Body of pancreas (tissue), 4 donors: ENCODE data around the gene CYTH3. TPM values are rescaled to one million over a fixed set of nuclear protein-coding genes. Genes with fewer than 3 reads are reported as not detected.

Source experiments
- ATAC-seq: fragments of 150-250 bp; one replicate; pipeline ENCODE4 v1.9.1; 2016
- DNase-seq, 4 donors: peaks; one replicate each; pipeline ENCODE4 v3.0.0-alpha.2; 2019
- H3K27ac ChIP-seq, 4 donors: fragments of 200-600 bp; sonication (generic); 1 replicate in 3 of 4; 2 replicates in 1 of 4; pipeline versions ENCODE4 v1.5.1 to v1.6.1; 2016 to 2019; ENCODE audit warnings: mild to moderate bottlenecking in 1 of 4, mixed read lengths in 1 of 4, moderate library complexity in 1 of 4
- H3K27me3 ChIP-seq, 2 donors: fragments of 200-600 bp; sonication (generic); one replicate each; pipeline ENCODE4 v1.6.0; 2016; ENCODE audit warnings: mild to moderate bottlenecking in 1 of 2
- H3K36me3 ChIP-seq, 2 donors: fragments of 200-600 bp; sonication (generic); replicated peaks in 1 of 2; 2 replicates each; pipeline ENCODE4 v1.5.1; 2016; ENCODE audit warnings: low read depth in 2 of 2; ENCODE audit not compliant: insufficient read depth in 1 of 2
- H3K4me1 ChIP-seq: fragments of 200-600 bp; sonication (generic); one replicate; pipeline ENCODE4 v1.6.0; 2016
- H3K4me3 ChIP-seq, 2 donors: fragments of 200-600 bp; sonication (generic); 1 replicate in 1 of 2; 2 replicates in 1 of 2; pipeline ENCODE4 v1.5.1; 2016 to 2019
- H3K9me3 ChIP-seq, 3 donors: fragments of 200-600 bp; sonication (generic); 1 replicate in 2 of 3; 2 replicates in 1 of 3; pipeline ENCODE4 v1.5.1; 2016
- POLR2A ChIP-seq, 3 donors: fragments of 450-650 bp; IDR thresholded peaks; one replicate each; pipeline ENCODE4 v1.6.1; 2016; ENCODE audit warnings: antibody characterized with exemption in 3 of 3, mild to moderate bottlenecking in 2 of 3
- WGBS, 2 donors: methylation state at CpG; one replicate each; pipeline ENCODE4 v1.1.5; 2017; 5-methylcytosine and 5-hydroxymethylcytosine counted together
- intact Hi-C: fragments of 100-400 bp; cut with DNase I; formaldehyde crosslinking; loops from one replicate; pipeline ENCODE4 v1.15.1; 2023
- total RNA-seq, 2 donors: library from RNA; depleted of rRNA; stranded (reverse); fragments of >200 nt; gene quantifications; one replicate each; pipeline ENCODE4 v1.1.0, GENCODE V29; 2016
- TF ChIP-seq, protein P1 (sequence below), 7 experiments: fragments of 450-650 bp in 4 of 7; fragments of 200-600 bp in 3 of 7; sonication (generic) in 3 of 7; IDR thresholded peaks; one replicate each; pipeline ENCODE4 v1.5.1; 2016 to 2019; ENCODE audit warnings: antibody characterized with exemption in 7 of 7

CYTH3 gene, protein sequence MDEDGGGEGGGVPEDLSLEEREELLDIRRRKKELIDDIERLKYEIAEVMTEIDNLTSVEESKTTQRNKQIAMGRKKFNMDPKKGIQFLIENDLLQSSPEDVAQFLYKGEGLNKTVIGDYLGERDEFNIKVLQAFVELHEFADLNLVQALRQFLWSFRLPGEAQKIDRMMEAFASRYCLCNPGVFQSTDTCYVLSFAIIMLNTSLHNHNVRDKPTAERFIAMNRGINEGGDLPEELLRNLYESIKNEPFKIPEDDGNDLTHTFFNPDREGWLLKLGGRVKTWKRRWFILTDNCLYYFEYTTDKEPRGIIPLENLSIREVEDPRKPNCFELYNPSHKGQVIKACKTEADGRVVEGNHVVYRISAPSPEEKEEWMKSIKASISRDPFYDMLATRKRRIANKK
- total RNA-seq, result 10 to 100 TPM; 14.0 to 18.8 TPM

DNA sequence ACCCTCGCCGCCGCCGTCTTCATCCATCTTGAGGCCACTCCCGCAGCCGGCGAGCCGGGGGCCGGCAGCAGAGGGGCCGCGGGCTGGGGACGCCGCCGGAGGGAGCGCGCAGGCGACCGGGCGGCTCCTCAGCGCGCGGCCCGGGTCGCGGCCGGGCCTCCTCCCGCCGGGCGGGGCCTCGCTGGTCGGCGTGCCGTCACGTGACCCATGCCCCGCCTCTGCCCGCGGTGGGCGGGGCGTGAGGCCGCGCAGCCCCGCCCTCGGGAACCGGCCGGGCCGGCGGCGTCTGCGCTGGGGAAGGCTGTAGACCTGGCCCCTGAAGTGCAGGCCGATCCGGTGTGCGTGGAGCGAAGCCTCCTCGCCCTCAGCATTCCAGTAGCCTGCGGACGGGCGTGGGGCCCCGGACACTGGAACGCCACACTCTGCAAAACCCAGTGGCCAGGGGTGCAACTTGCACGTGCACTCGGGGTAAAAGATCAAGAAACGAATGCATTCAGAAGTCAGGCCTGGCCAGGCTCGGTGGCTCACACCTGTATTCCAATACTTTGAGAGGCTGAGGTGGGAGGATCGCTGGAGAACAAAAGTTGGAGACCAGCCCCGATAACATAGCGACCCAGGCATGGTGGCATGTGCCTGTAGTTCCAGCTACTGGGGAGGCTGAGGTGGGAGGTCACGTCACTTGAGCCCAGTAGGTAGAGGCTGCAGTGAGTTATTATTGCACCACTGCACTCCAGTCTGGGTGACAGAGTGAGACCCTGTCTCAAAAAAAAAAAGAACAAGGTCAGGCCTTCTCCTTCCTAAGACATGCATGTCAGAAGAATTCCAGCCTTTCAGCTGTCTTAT lies at the start of gene CYTH3:
Gene CYTH3 (minus strand): TSS at position 144 of the 843 bp plus-strand sequence. CDS start 117 bp downstream, at position 27.
- no peaks in the 10 kb centered on the region for H3K27me3 ChIP-seq
- TF ChIP-seq, protein P1, sequence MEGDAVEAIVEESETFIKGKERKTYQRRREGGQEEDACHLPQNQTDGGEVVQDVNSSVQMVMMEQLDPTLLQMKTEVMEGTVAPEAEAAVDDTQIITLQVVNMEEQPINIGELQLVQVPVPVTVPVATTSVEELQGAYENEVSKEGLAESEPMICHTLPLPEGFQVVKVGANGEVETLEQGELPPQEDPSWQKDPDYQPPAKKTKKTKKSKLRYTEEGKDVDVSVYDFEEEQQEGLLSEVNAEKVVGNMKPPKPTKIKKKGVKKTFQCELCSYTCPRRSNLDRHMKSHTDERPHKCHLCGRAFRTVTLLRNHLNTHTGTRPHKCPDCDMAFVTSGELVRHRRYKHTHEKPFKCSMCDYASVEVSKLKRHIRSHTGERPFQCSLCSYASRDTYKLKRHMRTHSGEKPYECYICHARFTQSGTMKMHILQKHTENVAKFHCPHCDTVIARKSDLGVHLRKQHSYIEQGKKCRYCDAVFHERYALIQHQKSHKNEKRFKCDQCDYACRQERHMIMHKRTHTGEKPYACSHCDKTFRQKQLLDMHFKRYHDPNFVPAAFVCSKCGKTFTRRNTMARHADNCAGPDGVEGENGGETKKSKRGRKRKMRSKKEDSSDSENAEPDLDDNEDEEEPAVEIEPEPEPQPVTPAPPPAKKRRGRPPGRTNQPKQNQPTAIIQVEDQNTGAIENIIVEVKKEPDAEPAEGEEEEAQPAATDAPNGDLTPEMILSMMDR (IDR thresholded peaks at IDR 0.05), result no peak
- peak in 2 of 3 donors; percentile 23 to 44 for TF ChIP-seq POLR2A (IDR thresholded peaks at IDR 0.05)
- peak; percentile 93 for ATAC-seq
- peak; percentile 80 to 86 (median 84) for DNase-seq
- H3K27ac ChIP-seq, result peak within 1 kb of the TSS in 3 of 4 donors; percentile 54 to 58 (median 56)
- H3K4me1 ChIP-seq, result peaks cover 38% of the 10 kb centered on the region
- 5 to 51% methylated on average over 6 to 58 of the region's 67 CpGs for WGBS, 2 donors
- no peaks in the 10 kb centered on the region for H3K36me3 ChIP-seq
- H3K9me3 ChIP-seq, result no peaks in the 10 kb centered on the region
- intact Hi-C loops, result no loop called here
- peak within 1 kb of the TSS; percentile 20 to 62 for H3K4me3 ChIP-seq

DNA sequence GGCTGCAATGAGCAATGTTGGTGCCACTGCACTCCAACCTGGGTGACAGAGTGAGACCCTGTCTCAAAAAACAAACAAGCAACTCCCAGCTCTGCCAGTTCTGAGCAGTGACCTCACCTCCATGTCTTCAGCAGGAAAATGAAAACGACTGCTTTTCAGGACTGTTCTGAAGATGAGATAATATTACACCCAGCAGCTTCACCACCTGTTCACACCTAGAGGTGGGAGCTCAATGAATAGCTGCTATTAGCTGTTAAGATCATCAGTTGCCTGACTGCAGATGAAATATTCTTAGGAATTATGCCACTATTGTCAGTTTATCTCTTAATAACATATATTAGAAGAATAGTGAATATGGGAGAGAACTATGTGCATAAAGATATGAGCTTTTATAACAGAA lies 48.4 kb upstream of the CYTH3 start:
- intact Hi-C loops, result loop anchor here (10.0 kb wide), 2 partner anchors 326 to 466 kb away; no protein-coding TSS in a partner anchor
- no peak overlapping the region for H3K4me3 ChIP-seq
- no peak for DNase-seq
- no peaks in the 10 kb centered on the region for H3K4me1 ChIP-seq
- TF ChIP-seq, protein P1 (IDR thresholded peaks at IDR 0.05), result no peak
- no peak for TF ChIP-seq POLR2A (IDR thresholded peaks at IDR 0.05)
- H3K9me3 ChIP-seq, result no peaks in the 10 kb centered on the region
- 16 to 38% methylated on average over 1 of the region's 1 CpG for WGBS, 2 donors
- H3K27me3 ChIP-seq, result no peaks in the 10 kb centered on the region
- ATAC-seq, result no peak
- H3K36me3 ChIP-seq, result no peaks in the 10 kb centered on the region
- H3K27ac ChIP-seq, result no peak overlapping the region

DNA sequence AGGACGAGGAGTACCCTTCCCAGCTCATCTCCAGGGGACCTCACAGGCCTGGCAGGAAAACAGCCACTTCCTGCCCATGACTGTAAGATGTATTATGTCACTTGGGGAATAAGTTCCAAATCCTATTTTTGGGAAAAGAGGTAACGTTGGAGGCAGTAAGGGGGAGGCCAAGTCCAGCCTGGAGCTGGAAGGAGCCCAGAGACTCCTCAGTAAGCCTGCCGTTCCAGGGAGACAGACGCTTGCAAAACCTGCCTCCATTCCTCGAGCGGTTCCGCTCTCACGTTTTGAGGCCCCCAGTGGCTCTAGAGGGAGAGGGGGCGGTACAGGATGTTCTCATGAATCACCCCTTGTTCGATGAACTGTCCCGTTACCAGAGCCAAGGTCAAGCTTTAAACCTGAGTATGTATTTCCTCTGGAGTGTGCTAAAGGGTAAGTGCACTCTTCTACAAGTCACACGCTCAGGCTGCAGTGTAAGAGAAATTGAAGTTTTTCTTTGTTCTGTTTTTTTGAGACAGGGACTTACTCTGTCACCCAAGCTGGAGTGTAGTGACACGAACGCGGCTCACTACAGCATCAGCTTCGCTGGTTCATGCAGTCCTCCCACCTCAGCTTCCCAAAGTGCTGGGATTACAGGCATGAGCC lies 45.5 kb upstream of the CYTH3 start:
- intact Hi-C loops, result no loop called here
- DNase-seq, result peak; percentile 28 to 64 (median 51)
- H3K27ac ChIP-seq, result peak overlapping the region in 2 of 4 donors; percentile 17 to 45
- WGBS, 2 donors, result 48 to 51% methylated on average over 14 to 16 of the region's 16 CpGs
- H3K9me3 ChIP-seq, result no peaks in the 10 kb centered on the region
- H3K36me3 ChIP-seq, result no peaks in the 10 kb centered on the region
- H3K4me3 ChIP-seq, result no peak overlapping the region
- H3K4me1 ChIP-seq, result no peaks in the 10 kb centered on the region
- ATAC-seq, result peak; percentile 75
- H3K27me3 ChIP-seq, result no peaks in the 10 kb centered on the region
- TF ChIP-seq, protein P1 (IDR thresholded peaks at IDR 0.05), result no peak
- no peak for TF ChIP-seq POLR2A (IDR thresholded peaks at IDR 0.05)

DNA sequence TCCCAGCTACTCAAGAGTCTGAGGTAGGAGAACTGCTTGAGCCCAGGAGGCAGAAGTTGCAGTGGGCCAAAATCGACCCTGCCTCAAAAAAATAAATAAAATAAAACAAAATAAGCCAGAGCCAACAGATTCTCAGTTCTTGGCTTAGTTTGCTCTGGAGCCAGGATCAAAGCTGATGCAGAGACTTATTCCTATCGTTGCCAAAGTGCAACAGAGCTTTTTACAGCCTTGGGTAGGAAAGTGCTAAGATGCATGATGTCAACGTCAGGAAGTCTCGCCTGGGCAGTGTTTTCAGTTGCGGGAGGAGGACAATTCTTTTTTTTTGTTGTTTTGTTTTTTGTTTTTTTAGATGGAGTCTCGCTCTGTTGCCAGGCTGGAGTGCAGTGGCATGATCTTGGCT lies 43.8 kb upstream of the CYTH3 start:
- intact Hi-C loops, result no loop called here
- Histone ChIP-seq H3K4me3 (no peak overlapping the region), H3K27ac (no peak overlapping the region), H3K27me3 (no peaks in the 10 kb centered on the region), H3K9me3 (no peaks in the 10 kb centered on the region), H3K4me1 (no peaks in the 10 kb centered on the region), H3K36me3 (no peaks in the 10 kb centered on the region)
- no peak for ATAC-seq
- no peak for TF ChIP-seq POLR2A (IDR thresholded peaks at IDR 0.05)
- TF ChIP-seq, protein P1 (IDR thresholded peaks at IDR 0.05), result no peak
- 84 to 86% methylated on average over 6 of the region's 6 CpGs for WGBS, 2 donors
- no peak for DNase-seq
